HG03378 (cell line): ENCODE data around the gene SYCE1.
"Not testable (repeated sequence)": the region's sequence is repeated elsewhere in the genome, so short reads cannot be mapped to it uniquely, and the experiment has no call there.

Experiments
- ATAC-seq: cut with Tn5 transposase; IDR thresholded peaks from one replicate; pipeline ENCODE4 v1.9.1; 2021; ENCODE audit warnings: mild to moderate bottlenecking, moderate library complexity; ENCODE audit not compliant: unreplicated experiment

Gene SYCE1

DNA sequence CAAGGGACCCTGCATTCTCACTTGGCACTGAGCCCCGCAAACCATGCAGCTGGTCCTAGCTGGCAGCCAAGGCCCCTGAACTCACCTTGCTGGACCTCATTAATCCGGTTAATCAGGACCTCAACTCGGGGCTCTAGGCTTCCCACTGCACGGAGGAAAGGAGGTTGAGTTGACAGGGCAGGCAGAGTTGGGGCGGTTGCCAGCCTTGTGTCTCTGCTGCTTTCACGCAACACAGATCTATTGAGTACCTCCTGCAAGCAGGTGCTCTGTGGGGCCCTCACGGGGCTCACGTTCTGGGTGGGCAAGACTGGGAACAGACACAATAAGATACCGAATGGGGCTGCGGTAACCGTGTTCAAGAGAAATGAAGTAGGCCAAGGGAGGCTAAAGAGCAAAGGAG is 6.2 kb downstream of the SYCE1 start:
- ATAC-seq = no peak

GRCh38 chr10:133557381-133557780 is 8.0 kb downstream of the SYCE1 start:
- ATAC-seq = no peak

GRCh38 chr10:133555521-133555920 is 9.9 kb downstream of the SYCE1 start:
- no peak for ATAC-seq

- no peak for ATAC-seq
These were observed 10.8 kb downstream of the SYCE1 start for GRCh38 chr10:133554600-133554999.

GRCh38 chr10:133544506-133544905 is 20.9 kb downstream of the SYCE1 start:
- no peak for ATAC-seq

- not testable (repeated sequence) for ATAC-seq
These were observed 23.9 kb downstream of the SYCE1 start for GRCh38 chr10:133541441-133541975.

DNA sequence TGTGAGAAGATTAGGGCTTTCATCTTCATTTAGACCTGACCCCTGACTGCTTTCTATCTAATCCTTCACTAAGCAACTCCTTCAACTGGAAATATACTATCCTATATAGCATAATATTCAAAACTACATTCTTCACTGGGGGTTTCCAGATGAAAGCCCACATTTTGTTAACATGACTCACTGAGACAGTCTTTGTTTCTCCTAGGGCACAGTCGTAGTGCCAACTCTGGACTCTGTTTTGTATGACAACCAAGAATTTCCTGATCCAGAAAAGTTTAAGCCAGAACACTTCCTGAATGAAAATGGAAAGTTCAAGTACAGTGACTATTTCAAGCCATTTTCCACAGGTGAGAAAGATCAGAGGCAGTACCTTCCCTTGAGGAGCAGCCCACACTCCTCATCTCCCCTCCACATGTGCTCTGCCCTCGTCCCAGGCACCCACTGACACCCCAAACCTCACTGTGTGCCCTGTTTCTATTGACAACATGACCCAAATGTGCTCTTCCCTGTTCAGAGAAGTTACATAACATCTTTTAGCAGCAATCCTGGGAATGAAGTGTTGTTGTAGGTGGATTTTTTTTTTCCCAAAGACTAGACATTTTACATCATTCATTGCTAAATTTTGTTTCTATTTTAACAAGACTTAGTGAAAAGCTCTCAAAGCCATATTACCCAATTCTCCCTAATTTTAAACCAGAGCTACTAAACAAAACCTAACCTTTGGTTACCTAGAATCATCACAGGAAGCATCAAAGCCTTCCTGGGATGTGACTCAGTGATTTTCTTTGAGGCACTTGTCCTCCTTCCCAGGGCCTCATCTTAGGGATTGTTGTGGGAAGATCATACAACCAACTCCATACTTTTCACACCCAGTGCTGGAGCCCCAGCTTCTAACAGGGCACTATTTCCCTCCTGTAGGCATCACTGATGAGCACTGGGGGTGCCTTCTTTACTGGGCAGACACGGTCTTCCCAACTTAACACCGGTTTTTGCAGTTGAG is 27.5 kb downstream of the SYCE1 start:
- no peak for ATAC-seq

DNA sequence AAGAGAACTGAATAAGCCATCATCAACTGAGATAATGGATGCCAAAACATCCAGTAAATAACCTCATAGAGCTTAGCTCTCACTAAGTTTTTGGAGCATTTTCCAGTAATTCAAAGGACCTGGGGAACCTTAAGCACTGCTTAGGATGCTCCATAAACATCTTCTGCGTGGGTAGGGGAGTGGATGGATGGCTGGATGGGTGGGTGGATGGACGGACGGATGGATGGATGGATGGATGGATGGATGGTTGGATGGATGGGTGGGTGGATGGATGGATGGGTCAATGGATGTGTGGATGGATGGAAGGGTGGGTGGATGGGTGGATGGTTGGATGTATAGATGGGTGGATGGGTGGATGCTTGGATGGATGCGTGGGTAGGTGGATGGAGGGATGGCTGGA is 29.2 kb downstream of the SYCE1 start:
- ATAC-seq = no peak

GRCh38 chr10:133534417-133534816 is 31.0 kb downstream of the SYCE1 start:
- ATAC-seq = no peak

DNA sequence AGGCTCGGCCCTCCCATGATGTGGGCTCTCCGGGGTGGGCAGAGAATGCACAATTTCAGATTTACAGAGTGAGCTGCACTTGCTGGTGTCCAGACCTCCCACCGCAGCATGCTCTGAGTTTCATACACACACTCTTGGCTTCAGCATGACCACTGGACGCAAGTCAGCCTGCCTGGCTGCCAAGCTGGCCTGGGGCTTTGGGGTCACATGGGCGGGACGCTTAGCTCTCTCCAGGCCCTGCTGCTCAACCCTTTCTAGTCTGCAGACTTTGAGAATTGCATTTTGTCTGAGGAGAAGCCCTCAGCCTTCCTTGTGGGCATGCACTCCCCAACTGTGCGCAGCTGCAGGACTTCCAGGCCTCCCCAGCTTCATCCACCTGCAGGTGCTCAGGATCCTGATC is 32.5 kb downstream of the SYCE1 start:
- ATAC-seq = no peak

DNA sequence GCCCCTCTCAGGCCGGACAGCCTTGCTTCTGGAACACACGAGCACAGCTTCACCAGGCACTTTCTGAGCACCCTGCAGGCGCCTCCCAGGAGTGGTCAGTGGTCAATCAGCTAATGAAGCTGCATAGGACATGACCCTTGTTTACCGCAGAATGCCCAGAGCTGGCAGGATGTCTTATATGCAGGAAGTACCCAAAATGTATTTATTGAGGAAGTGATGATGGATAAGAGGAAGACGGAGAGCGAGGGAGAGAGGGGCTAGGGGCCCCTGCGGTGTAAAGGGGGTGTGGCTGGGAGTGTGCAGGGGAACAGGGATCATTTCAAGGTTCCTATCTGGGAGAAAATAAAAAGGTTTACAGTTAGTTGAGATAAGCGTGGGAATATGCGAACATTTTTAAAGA is 34.9 kb downstream of the SYCE1 start:
- no peak for ATAC-seq

GRCh38 chr10:133529576-133529946 is 35.8 kb downstream of the SYCE1 start:
- no peak for ATAC-seq

GRCh38 chr10:133528845-133529575 is 36.4 kb downstream of the SYCE1 start:
- no peak for ATAC-seq

DNA sequence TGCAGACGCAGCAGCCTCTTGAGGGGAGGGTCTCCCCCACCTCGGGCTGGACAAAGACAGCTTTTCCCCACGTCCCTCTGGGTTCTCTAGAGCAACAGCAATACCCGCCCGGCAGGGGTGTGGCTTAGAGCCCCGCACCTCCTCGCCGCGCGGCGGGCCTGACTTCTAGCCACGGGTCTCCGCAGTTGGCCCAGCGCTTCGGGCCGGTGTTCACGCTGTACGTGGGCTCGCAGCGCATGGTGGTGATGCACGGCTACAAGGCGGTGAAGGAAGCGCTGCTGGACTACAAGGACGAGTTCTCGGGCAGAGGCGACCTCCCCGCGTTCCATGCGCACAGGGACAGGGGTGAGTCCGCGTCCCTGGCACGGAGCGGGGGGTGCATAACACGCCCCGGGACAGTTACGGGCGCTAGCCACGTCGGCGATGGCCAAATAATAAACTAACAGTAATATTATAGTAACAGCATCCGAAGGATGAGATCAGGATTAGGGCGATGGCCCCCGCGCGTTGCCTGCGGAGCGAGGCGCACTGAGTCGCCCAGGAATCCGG is 37.0 kb downstream of the SYCE1 start:
- no peak for ATAC-seq

GRCh38 chr10:133527771-133528271 is 37.6 kb downstream of the SYCE1 start:
- ATAC-seq = no peak

DNA sequence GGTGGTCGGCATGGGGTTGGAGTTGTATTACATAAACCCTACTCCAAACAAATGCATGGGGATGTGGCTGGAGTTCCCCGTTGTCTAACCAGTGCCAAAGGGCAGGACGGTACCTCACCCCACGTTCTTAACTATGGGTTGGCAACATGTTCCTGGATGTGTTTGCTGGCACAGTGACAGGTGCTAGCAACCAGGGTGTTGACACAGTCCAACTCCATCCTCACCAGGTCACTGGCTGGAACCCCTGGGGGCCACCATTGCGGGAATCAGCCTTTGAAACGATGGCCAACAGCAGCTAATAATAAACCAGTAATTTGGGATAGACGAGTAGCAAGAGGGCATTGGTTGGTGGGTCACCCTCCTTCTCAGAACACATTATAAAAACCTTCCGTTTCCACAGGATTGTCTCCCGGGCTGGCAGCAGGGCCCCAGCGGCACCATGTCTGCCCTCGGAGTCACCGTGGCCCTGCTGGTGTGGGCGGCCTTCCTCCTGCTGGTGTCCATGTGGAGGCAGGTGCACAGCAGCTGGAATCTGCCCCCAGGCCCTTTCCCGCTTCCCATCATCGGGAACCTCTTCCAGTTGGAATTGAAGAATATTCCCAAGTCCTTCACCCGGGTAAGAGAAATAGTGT is 38.3 kb downstream of the SYCE1 start, which contains the start of gene CYP2E1:
TSS of gene CYP2E1 (plus strand) at position 407 of the 632 bp plus-strand sequence. CDS start at position 440, 33 bp downstream.
- ATAC-seq = no peak

DNA sequence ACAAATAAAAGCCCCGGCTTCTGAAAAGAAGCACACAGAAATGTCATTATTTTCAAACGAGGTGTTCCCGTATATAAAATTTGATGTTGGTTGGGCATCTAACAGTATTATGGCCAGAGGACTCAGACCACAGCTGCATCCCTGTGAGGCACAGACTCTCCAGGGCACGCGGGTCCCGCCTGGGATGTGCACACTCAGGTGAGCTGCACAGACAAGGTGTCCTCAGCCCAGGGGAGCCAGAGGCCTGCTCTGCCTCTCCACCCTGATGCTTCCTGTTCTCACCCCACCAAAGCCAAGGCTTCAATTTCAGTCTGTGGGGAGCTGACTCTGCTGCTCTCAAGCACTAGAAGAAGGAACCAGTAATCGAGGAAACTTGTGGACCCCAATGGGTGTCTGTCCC is 39.9 kb downstream of the SYCE1 start:
- ATAC-seq = no peak

- no peak for ATAC-seq
These were observed 41.7 kb downstream of the SYCE1 start for GRCh38 chr10:133523631-133524203.

DNA sequence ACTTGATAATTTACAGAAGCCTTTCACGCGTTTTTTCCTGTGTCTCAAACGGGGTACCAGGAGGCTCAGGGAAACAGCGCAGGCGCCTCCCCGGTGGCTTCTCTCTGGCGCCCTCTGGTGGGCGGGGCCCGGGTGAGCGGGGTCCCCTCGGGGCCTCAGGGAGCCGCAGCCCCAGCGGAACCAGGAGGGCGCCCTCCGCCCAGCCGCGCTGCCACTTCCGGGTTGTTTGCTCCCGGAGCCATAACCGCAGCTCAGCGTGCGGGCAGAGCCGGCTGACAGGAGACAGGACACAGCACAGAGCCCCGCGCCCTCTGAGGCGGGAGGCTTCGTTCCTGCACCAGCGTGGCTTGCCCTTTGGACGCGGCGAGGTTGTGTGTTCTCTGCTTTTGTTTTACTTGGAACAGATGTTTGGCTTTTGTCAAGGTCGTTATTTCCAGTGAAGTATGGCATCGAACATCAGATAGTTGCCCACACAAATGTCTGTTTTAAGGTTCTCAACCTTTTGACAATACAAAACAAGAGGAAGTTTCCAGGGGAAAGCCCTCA is 45.1 kb downstream of the SYCE1 start:
- ATAC-seq = no peak

- ATAC-seq = not testable (repeated sequence)
These were observed 46.9 kb downstream of the SYCE1 start for GRCh38 chr10:133518517-133518916.
